GM18951 (cell line): ENCODE data around the gene BCAT1.

Source experiments
- POLR2A ChIP-seq: IDR thresholded peaks from 4 replicates; pipeline ENCODE4 v1.6.1; 2011; ENCODE audit warnings: mild to moderate bottlenecking; ENCODE audit not compliant: insufficient read length, insufficient read depth; ENCODE audit errors: extremely low read depth
- in situ Hi-C: fragments of 300-500 bp; cut with MboI; formaldehyde crosslinking; loops from one replicate; pipeline ENCODE4 v1.12.0; 2022; ENCODE audit warnings: low sequenced_read_pairs, mixed read lengths, inconsistent platforms; ENCODE audit not compliant: unreplicated experiment

BCAT1 gene

DNA sequence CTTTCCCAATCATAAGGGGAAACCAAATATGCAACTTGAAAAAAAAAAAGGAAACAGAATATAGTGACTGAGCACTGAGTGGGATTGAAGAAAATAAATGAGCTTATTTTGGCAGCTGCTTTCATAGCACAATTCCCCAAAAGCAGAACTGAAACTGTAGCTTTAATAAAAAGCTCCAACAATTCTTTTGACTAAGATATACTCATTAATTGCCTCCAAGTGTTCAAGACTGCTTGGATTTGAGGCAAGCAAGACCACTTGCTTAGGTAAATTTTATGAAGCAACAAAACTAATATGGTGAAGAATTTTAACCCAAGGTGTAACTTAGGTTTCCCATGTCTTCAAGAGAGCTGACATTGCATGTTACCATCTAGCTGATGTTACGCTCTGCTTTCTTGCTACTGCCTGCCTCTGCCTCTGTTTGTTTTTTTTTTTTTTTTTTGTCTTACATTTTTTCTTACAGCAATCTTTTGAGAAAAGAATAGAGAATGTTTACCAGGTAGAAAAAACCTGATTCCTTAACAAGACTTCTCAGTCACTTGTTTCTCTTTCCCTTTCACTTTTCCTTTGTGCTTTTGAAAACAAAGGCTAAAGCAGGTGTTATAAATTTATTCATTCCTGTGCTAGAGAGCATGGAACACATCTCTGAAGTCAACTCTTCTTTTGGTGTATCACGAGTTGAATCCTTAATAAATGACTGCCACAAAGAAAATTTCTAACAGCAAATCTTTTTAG is 134.4 kb downstream of the BCAT1 start:
- no peak for TF ChIP-seq POLR2A
- in situ Hi-C loops: loop anchor here (25.0 kb wide), 1 partner anchor 1602 kb away; no protein-coding TSS in a partner anchor

GRCh38 chr12:24810378-24810777 is 138.5 kb downstream of the BCAT1 start:
- TF ChIP-seq POLR2A: no peak
- in situ Hi-C loops: loop anchor here (25.0 kb wide), 1 partner anchor 1598 kb away; no protein-coding TSS in a partner anchor

DNA sequence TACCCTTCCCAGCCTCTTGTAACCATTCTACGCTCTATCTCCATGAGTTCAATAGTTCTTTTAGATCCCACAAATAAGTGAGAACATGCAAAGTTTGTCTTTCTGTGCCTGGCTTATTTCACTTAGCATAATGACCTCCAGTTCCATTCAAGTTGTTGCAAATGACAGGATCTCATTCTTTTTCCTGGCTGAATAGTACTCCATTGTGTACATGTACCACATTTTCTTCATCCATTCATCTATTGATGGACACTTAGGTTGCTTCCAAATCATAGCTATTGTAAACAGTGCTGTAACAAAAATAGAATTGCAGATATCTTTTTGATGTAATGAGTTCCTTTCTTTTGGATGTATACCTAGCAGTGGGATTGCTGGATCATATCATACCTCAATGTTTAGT is 139.6 kb downstream of the BCAT1 start:
- in situ Hi-C loops: loop anchor here (25.0 kb wide), 1 partner anchor 1597 kb away; no protein-coding TSS in a partner anchor

GRCh38 chr12:24808651-24809050 is 140.2 kb downstream of the BCAT1 start:
- TF ChIP-seq POLR2A: no peak
- in situ Hi-C loops: loop anchor here (25.0 kb wide), 1 partner anchor 1596 kb away; no protein-coding TSS in a partner anchor

- TF ChIP-seq POLR2A: no peak
- in situ Hi-C loops: loop anchor here (25.0 kb wide), 1 partner anchor 1594 kb away; no protein-coding TSS in a partner anchor
These were observed 142.5 kb downstream of the BCAT1 start for GRCh38 chr12:24806386-24806785.

- TF ChIP-seq POLR2A: no peak
- in situ Hi-C loops: loop anchor here (25.0 kb wide), 1 partner anchor 1591 kb away; no protein-coding TSS in a partner anchor
These were observed 145.3 kb downstream of the BCAT1 start for GRCh38 chr12:24803430-24804245.

- in situ Hi-C loops: no loop called here
These were observed 150.6 kb downstream of the BCAT1 start for GRCh38 chr12:24798335-24798734.

DNA sequence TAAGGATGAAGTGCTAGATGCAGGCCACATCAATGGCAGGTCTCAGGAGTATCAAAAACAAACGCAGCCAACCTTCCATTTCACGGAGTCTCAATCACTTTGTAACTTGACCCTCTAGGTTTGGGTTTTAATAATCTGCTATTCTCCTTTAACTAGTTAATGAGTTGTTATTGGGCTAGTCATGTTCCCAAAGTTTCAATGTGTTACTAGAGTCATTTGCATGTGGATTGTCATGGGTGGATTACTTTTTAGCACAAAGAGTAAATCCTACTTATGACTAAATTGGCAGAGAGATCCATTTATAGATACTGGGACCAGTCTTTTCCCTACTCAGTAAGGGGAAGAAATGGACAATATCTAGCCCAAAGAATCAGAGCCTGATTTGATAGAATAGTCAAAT is 151.0 kb downstream of the BCAT1 start:
- TF ChIP-seq POLR2A: no peak
- in situ Hi-C loops: no loop called here

More at GRCh38 chr12:24798335-24798734, 150.6 kb downstream of the BCAT1 start:
- no peak for TF ChIP-seq POLR2A

DNA sequence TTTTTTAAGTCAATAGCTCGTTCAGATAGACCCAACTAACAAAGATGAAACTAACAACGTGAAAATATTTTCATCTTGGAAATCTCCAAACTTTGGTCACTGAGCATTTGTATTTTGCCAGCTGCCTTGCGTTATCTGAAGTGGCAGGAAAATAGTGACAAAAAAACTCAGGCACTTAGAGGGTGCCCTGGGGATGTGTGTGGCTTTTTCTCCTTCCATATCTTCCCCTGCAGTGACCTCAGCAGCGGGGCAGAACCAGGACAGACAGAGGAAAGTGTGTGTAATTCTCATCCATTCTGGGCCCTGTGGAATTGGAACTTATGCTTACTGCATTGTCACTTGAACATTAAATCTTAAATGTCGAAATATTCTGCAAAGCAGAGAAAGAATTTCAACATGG is 152.0 kb downstream of the BCAT1 start:
- in situ Hi-C loops: no loop called here
- no peak for TF ChIP-seq POLR2A

GRCh38 chr12:24795699-24796347 is 153.1 kb downstream of the BCAT1 start:
- in situ Hi-C loops: no loop called here
- no peak for TF ChIP-seq POLR2A

DNA sequence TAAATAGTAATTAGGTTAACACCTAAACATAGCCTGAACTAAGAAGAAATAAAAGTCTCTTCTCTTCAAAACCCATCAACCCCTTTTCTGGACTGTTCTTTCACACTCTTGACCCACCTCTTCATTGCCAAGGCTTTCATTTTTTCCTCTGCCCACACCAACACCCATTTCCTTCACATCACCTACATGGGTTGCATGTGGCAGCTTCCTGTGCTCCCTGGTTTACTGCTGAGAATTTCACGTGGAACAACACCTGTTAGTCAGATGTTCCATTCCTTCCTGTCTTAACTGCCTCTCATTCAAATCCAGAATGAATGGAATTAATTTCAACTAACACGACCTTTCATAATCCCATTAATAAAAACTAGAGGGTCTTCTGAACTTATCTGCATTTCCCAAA is 157.3 kb downstream of the BCAT1 start:
- no peak for TF ChIP-seq POLR2A
- in situ Hi-C loops: no loop called here

DNA sequence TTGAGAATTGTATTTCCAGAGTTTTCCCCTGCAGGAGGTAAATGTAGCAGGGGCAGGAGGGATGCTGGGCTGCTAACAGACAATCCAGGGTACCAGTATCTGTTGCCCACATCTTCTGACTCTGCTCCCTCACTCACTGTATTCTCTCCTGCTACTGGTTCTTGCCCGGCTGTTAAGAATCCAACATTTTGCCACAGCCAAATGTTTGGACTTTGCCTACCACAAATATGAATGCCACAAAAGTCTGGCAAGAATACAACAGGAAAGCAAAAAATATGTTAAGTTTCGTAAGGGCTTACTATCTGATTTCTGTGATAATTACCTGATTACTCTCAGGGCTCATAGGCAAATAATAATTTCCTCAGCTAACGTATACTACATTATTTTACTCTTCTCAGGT is 160.0 kb downstream of the BCAT1 start:
- in situ Hi-C loops: no loop called here
- TF ChIP-seq POLR2A: no peak

- TF ChIP-seq POLR2A: no peak
- in situ Hi-C loops: no loop called here
These were observed 168.1 kb downstream of the BCAT1 start for GRCh38 chr12:24780697-24781368.
